Hindlimb muscle (tissue), 1 donor: ENCODE results near the gene SLC22A23. TPM values are rescaled to one million over a fixed set of nuclear protein-coding genes. Genes with fewer than 3 reads are reported as not detected.

Experiments
- DNase-seq: peaks from one replicate; pipeline ENCODE4 v3.0.0-alpha.2; 2013
- polyA plus RNA-seq: library from polyadenylated mRNA; unstranded; fragments of 120-200 nt; gene quantifications from one replicate; pipeline ENCODE4 v1.2.1, GENCODE V29; 2013; ENCODE audit not compliant: insufficient read length

Gene SLC22A23
- polyA plus RNA-seq, 1 donor, result 3.5 TPM

- no peak for DNase-seq
Measured at GRCh38 chr6:3444276-3445088, 12.4 kb downstream of the SLC22A23 start.

GRCh38 chr6:3443221-3443515 lies 13.7 kb downstream of the SLC22A23 start:
- no peak for DNase-seq

- no peak for DNase-seq
Measured at GRCh38 chr6:3442431-3443220, 14.2 kb downstream of the SLC22A23 start.

GRCh38 chr6:3440911-3441310 lies 15.9 kb downstream of the SLC22A23 start:
- DNase-seq, result no peak

- no peak for DNase-seq
Measured at GRCh38 chr6:3439961-3440360, 16.9 kb downstream of the SLC22A23 start.

GRCh38 chr6:3438190-3439167 lies 18.4 kb downstream of the SLC22A23 start:
- DNase-seq, result no peak

- no peak for DNase-seq
Measured at GRCh38 chr6:3433005-3433404, 23.8 kb downstream of the SLC22A23 start.

- no peak for DNase-seq
Measured at GRCh38 chr6:3432416-3432815, 24.4 kb downstream of the SLC22A23 start.

- DNase-seq, result no peak
Measured at GRCh38 chr6:3431994-3432393, 24.9 kb downstream of the SLC22A23 start.

- no peak for DNase-seq
Measured at GRCh38 chr6:3429211-3429610, 27.6 kb downstream of the SLC22A23 start.

- no peak for DNase-seq
Measured at GRCh38 chr6:3428700-3429099, 28.1 kb downstream of the SLC22A23 start.

- DNase-seq, result no peak
Measured at GRCh38 chr6:3428247-3428646, 28.6 kb downstream of the SLC22A23 start.

GRCh38 chr6:3427687-3428085 lies 29.2 kb downstream of the SLC22A23 start:
- DNase-seq, result no peak

- no peak for DNase-seq
Measured at GRCh38 chr6:3426927-3427686, 29.7 kb downstream of the SLC22A23 start.

- DNase-seq, result no peak
Measured at GRCh38 chr6:3426091-3426926, 30.5 kb downstream of the SLC22A23 start.

GRCh38 chr6:3425574-3425973 lies 31.3 kb downstream of the SLC22A23 start:
- no peak for DNase-seq

GRCh38 chr6:3424185-3424927 lies 32.5 kb downstream of the SLC22A23 start:
- no peak for DNase-seq

GRCh38 chr6:3423439-3424184 lies 33.2 kb downstream of the SLC22A23 start:
- no peak for DNase-seq

GRCh38 chr6:3422435-3423070 lies 34.3 kb downstream of the SLC22A23 start:
- DNase-seq, result no peak
